HCT116 (cell line): Measurements from ENCODE around the gene SULT1A1. TPM values are rescaled to one million over a fixed set of nuclear protein-coding genes. Genes with fewer than 3 reads are reported as not detected.

Source experiments
- total RNA-seq: library from RNA; stranded (reverse); gene quantifications from one replicate; pipeline ENCODE4 v1.2.1, GENCODE V29; 2021; ENCODE audit not compliant: unreplicated experiment

The SULT1A1 gene
- total RNA-seq, 1 experiment from 2014 or later, result 23.1 TPM

Other genes with a start within 250 kb of the SULT1A1 start
- gene NPIPB6, start 246.5 kb downstream of the SULT1A1 start, total RNA-seq, result 2.1 TPM
- gene EIF3CL, start 206.2 kb downstream of the SULT1A1 start, total RNA-seq, result 104 TPM
- 0.20 TPM for gene NPIPB7, start 137.7 kb downstream of the SULT1A1 start, total RNA-seq
- gene CLN3, start 118.0 kb downstream of the SULT1A1 start, total RNA-seq, result 19.9 TPM
- gene APOBR, start 115.4 kb downstream of the SULT1A1 start, total RNA-seq, result 0.05 TPM
- not detected for gene IL27, start 103.2 kb downstream of the SULT1A1 start, total RNA-seq
- 2.2 TPM for gene NUPR1, start 71.1 kb downstream of the SULT1A1 start, total RNA-seq
- 19.7 TPM for gene SGF29, start 56.1 kb downstream of the SULT1A1 start, total RNA-seq
- 1.9 TPM for gene SULT1A2, start 13.0 kb downstream of the SULT1A1 start, total RNA-seq
- 0.79 TPM for gene NPIPB8, start 28.0 kb upstream of the SULT1A1 start, total RNA-seq
- 680 TPM for gene EIF3C, start 101.4 kb upstream of the SULT1A1 start, total RNA-seq
- 1.1 TPM for gene NPIPB9, start 141.7 kb upstream of the SULT1A1 start, total RNA-seq
- gene ATXN2L, start 213.0 kb upstream of the SULT1A1 start, total RNA-seq, result 264 TPM
- gene TUFM, start 236.3 kb upstream of the SULT1A1 start, total RNA-seq, result 361 TPM